GM19238 (cell line): ENCODE results near the gene FBXO24.

ENCODE experiments used
- DNase-seq: peaks from one replicate; pipeline ENCODE4 v3.0.0; 2011; ENCODE audit warnings: low spot score; ENCODE audit not compliant: insufficient read length

The FBXO24 gene

GRCh38 chr7:100573691-100574361 lies 12.3 kb upstream of the FBXO24 start, which contains the start of gene SAP25:
SAP25 (minus strand) TSS chr7:100573900; CDS start chr7:100573742, 158 bp downstream.
- DNase-seq: no peak

- DNase-seq: no peak
Observed at GRCh38 chr7:100574362-100575205, 11.5 kb upstream of the FBXO24 start.

GRCh38 chr7:100575206-100575631 lies 10.9 kb upstream of the FBXO24 start:
- DNase-seq: no peak

GRCh38 chr7:100575746-100576383 lies 10.3 kb upstream of the FBXO24 start:
- no peak for DNase-seq

GRCh38 chr7:100576384-100576993 lies 9.6 kb upstream of the FBXO24 start:
- DNase-seq: no peak

GRCh38 chr7:100577103-100577502 lies 9.0 kb upstream of the FBXO24 start:
- DNase-seq: no peak

GRCh38 chr7:100577507-100577906 lies 8.6 kb upstream of the FBXO24 start:
- DNase-seq: no peak

GRCh38 chr7:100578246-100579183 lies 7.6 kb upstream of the FBXO24 start:
- no peak for DNase-seq

- DNase-seq: no peak
Observed at GRCh38 chr7:100580466-100581283, 5.5 kb upstream of the FBXO24 start.

- DNase-seq: no peak
Observed at GRCh38 chr7:100582041-100582579, 4.0 kb upstream of the FBXO24 start.

GRCh38 chr7:100582650-100583049 lies 3.5 kb upstream of the FBXO24 start:
- DNase-seq: no peak

GRCh38 chr7:100583132-100584053 lies 2.7 kb upstream of the FBXO24 start:
- peak; percentile 65 for DNase-seq

GRCh38 chr7:100584054-100584682 lies 2.0 kb upstream of the FBXO24 start:
- no peak for DNase-seq

- no peak for DNase-seq
Observed at GRCh38 chr7:100584683-100585510, 1.2 kb upstream of the FBXO24 start.

GRCh38 chr7:100585511-100586265 lies 440 bp upstream of the FBXO24 start, which contains the start of gene LRCH4:
LRCH4 (minus strand) TSS chr7:100586129; CDS start chr7:100586100, 29 bp downstream.
- DNase-seq: peak; percentile 60

GRCh38 chr7:100588438-100588837 lies 2.3 kb downstream of the FBXO24 start:
- no peak for DNase-seq
